ENCODE results near the gene FMNL3. TPM values are rescaled to one million over a fixed set of nuclear protein-coding genes. Genes with fewer than 3 reads are reported as not detected.

Gene FMNL3
- total RNA-seq, 4 donors from 2014 or later: 3.2 to 8.4 (median 6.7) TPM

DNA sequence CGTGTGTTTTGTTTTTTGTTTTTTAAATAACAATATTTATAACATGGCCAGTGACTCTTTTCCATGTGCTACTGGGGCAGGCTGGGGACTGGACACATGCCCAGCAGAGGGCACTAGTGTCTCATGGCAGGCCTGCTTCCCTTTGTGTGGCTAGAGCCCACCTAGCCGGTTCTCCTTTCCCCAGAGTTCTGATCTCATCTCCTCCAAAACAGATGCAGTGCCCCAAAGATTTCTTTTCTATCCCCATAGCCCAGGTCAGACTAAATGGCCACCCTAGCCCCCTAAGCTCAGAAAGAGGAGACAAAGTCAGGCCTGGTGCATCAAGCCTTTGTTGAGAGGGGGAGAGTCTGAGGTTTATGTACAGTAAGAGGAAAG lies 62.6 kb downstream of the FMNL3 start:
- no peak for DNase-seq (ENCODE audit: low spot score in 2 of 2)
- Histone ChIP-seq H3K4me3 (no peak overlapping the region), H3K27me3 (no peaks in the 10 kb centered on the region), H3K27ac (no peak overlapping the region), H3K4me1 (peaks cover 19% of the 10 kb centered on the region), H3K36me3 (peaks cover 55% of the 10 kb centered on the region), H3K9me3 (no peaks in the 10 kb centered on the region)
- TF ChIP-seq POLR2AphosphoS5 (IDR thresholded peaks at IDR 0.05): no peak
- TF ChIP-seq, protein P1, sequence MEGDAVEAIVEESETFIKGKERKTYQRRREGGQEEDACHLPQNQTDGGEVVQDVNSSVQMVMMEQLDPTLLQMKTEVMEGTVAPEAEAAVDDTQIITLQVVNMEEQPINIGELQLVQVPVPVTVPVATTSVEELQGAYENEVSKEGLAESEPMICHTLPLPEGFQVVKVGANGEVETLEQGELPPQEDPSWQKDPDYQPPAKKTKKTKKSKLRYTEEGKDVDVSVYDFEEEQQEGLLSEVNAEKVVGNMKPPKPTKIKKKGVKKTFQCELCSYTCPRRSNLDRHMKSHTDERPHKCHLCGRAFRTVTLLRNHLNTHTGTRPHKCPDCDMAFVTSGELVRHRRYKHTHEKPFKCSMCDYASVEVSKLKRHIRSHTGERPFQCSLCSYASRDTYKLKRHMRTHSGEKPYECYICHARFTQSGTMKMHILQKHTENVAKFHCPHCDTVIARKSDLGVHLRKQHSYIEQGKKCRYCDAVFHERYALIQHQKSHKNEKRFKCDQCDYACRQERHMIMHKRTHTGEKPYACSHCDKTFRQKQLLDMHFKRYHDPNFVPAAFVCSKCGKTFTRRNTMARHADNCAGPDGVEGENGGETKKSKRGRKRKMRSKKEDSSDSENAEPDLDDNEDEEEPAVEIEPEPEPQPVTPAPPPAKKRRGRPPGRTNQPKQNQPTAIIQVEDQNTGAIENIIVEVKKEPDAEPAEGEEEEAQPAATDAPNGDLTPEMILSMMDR (IDR thresholded peaks at IDR 0.05): peak; percentile 78 to 94
- 0% methylated on average over 2 of the region's 2 CpGs for WGBS

DNA sequence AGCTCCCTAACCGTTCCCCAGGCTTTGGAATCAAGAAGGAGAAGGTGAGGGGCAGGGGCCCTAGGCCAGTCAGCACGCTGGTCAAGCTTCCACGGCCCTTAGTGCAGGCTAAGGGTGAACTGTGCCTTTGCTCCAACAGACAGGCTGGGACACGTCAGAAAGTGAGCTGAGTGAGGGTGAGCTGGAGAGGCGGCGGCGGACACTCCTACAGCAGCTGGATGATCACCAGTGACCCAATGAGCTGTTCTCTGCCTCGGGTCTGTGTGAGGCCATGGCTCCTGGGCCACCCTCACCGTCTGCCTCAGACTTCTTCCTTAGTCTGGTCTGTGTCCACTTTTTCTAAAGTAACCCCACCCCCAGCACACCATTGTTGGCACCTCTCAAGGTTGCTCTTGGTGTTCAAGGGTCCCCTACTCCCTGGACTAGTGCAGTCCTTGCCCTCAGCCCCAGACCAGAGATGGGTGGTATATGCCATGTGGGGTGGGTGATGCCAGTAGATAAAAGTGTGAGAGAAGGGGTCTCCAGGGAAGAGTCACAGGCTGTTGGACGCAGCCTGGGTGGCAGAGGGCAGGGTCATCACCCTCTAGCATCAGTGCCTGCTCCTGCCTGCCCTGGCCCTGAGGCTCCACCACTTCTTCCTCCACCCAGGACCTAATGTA lies 63.1 kb downstream of the FMNL3 start:
- no peaks in the 10 kb centered on the region for H3K27me3 ChIP-seq
- no peak overlapping the region for H3K4me3 ChIP-seq
- H3K36me3 ChIP-seq: peaks cover 51% of the 10 kb centered on the region
- no peak for TF ChIP-seq POLR2AphosphoS5 (IDR thresholded peaks at IDR 0.05)
- no peak for TF ChIP-seq POLR2A (IDR thresholded peaks at IDR 0.05)
- no peak for TF ChIP-seq EP300 (IDR thresholded peaks at IDR 0.05)
- TF ChIP-seq, protein P1 (IDR thresholded peaks at IDR 0.05): no peak
- no peaks in the 10 kb centered on the region for H3K9me3 ChIP-seq
- DNase-seq (ENCODE audit: low spot score in 2 of 2): no peak
- no peak overlapping the region for H3K27ac ChIP-seq
- 70% methylated on average over 6 of the region's 10 CpGs for WGBS
- peaks cover 19% of the 10 kb centered on the region for H3K4me1 ChIP-seq

DNA sequence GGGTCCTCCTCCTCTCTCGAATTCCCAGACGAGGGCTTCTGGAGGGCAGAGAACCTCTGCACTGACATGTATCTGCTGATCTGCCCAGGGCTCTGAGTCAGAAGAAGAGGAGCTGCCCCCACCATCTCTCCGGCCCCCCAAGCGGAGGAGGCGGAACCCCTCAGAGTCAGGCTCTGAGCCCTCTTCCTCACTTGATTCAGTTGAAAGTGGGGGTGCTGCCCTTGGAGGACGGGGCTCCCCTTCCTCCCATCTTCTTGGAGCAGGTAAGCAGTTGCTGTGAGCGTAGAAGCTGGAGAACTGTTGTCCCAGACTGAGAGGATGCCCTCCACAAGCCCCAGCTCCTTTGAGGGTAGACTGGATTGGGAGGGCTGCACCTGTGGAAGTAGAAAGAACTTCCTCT lies 64.1 kb downstream of the FMNL3 start:
- TF ChIP-seq, protein P1 (IDR thresholded peaks at IDR 0.05): no peak
- TF ChIP-seq POLR2A (IDR thresholded peaks at IDR 0.05) (no peak), POLR2AphosphoS5 (IDR thresholded peaks at IDR 0.05) (no peak), EP300 (IDR thresholded peaks at IDR 0.05) (no peak)
- H3K4me3 ChIP-seq: no peak overlapping the region
- no peak for DNase-seq (ENCODE audit: low spot score in 2 of 2)
- H3K9me3 ChIP-seq: no peaks in the 10 kb centered on the region
- H3K27me3 ChIP-seq: no peaks in the 10 kb centered on the region
- H3K36me3 ChIP-seq: peaks cover 45% of the 10 kb centered on the region
- peak overlapping the region; percentile 30 for H3K27ac ChIP-seq
- 97% methylated on average over 4 of the region's 7 CpGs for WGBS
- H3K4me1 ChIP-seq: peaks cover 16% of the 10 kb centered on the region

DNA sequence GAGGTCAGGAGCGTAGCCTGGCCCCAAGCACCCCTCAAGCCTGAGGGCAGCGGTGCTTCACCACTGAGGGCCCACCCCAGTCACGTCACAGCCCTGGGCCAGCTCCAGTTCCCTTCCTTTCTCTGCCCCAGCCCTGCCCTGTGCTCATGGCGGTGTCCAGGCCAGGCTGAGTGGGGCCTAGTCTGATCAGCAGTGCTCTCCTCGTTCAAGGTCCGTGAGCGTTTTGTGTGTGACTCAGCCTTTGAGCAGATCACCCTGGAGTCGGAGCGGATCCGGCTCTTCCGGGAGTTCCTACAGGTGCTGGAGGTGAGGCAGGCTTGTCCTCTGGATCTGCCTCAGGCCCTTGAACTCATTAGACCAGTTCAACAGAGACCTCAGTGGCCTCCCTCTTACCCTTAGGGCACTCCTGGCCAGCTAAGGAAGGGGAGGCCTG lies 64.8 kb downstream of the FMNL3 start:
- H3K9me3 ChIP-seq: no peaks in the 10 kb centered on the region
- H3K27me3 ChIP-seq: no peaks in the 10 kb centered on the region
- TF ChIP-seq POLR2A (IDR thresholded peaks at IDR 0.05) (no peak), POLR2AphosphoS5 (IDR thresholded peaks at IDR 0.05) (no peak), EP300 (IDR thresholded peaks at IDR 0.05) (no peak)
- TF ChIP-seq, protein P1 (IDR thresholded peaks at IDR 0.05): no peak
- no peak for DNase-seq (ENCODE audit: low spot score in 2 of 2)
- 79% methylated on average over 2 of the region's 11 CpGs for WGBS
- no peak overlapping the region for H3K4me3 ChIP-seq
- peaks cover 45% of the 10 kb centered on the region for H3K36me3 ChIP-seq
- peaks cover 10% of the 10 kb centered on the region for H3K4me1 ChIP-seq
- peak overlapping the region; percentile 30 for H3K27ac ChIP-seq

DNA sequence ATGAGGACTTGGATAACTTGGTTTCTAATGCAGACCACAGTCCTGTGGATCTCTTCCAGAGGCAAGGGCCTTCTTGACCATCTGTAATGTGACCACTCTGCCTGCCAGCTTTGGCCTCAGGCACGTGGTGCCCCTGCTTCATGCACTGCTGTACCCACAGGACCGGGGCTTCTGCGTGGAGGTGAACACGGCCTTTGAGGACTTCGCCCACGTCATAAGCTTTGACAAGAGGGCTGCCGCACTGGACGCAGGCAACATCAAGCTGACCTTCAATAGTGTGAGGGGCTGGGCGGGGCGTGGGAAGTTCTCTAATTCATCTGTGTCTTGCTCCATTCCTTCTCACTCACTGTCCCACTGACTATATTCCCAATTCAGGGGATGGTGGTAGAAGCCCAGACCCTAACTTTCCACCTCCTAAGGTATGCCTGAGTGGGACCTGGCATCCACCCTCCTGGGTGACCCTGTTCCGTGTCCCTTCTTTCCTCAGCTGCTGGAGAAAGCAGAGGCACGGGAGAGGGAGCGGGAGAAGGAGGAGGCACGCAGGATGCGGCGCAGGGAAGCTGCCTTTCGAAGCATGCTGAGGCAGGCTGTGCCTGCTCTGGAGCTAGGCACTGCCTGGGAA lies 65.3 kb downstream of the FMNL3 start:
- Histone ChIP-seq H3K4me3 (no peak overlapping the region), H3K36me3 (peaks cover 45% of the 10 kb centered on the region), H3K4me1 (peaks cover 12% of the 10 kb centered on the region), H3K27ac (peak overlapping the region; percentile 30), H3K9me3 (no peaks in the 10 kb centered on the region), H3K27me3 (no peaks in the 10 kb centered on the region)
- DNase-seq (ENCODE audit: low spot score in 2 of 2): no peak
- no peak for TF ChIP-seq POLR2AphosphoS5 (IDR thresholded peaks at IDR 0.05)
- TF ChIP-seq, protein P1 (IDR thresholded peaks at IDR 0.05): no peak
- no peak for TF ChIP-seq POLR2A (IDR thresholded peaks at IDR 0.05)
- no peak for TF ChIP-seq EP300 (IDR thresholded peaks at IDR 0.05)
- WGBS: 87% methylated on average over 17 of the region's 17 CpGs
